ENCODE data around the gene SUN2.

Gene SUN2

GRCh38 chr22:38751422-38752346, 4.1 kb downstream of the SUN2 start:
- DNase-seq, result peak; percentile 82

DNA sequence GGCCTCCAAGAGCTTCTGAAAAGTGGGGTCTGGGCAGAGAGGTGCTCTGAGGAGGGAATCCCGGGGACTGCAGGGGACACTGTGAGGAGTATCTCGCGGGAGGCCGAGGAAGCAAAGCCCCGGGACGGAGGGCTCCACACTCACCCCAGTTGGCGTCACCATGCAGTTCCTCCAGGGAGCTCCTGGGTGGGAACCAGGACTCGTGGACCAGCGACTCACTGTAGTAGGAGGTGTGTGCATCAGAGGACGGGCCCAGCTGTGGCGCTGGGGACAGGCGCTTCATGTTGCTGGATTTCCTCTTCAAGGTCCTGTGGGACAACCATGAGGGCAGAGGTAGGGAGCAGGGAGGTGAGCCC, 4.8 kb downstream of the SUN2 start:
- DNase-seq, result no peak

DNA sequence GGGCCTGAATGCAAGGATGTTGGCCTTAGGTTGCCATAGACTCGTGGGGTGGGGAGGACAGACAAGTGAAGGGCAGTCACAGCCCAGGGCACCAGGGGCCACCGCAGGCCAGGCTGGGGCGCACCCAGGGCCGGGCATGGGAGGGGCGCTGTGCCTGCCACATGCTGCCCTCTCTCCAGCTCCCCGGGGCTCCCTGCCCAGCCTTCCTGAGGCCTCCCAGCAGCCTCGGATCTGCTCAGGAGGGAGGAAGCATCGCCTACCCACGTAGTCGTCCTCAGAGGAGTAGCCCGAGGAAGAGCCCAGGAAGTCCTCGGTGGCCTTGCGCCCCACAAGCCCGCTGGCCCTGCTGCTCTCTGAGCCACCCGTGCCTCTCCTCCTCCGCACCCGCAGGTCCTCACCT, 5.2 kb downstream of the SUN2 start:
- no peak for DNase-seq

- no peak for DNase-seq
These were observed 5.7 kb downstream of the SUN2 start for GRCh38 chr22:38750104-38750503.

DNA sequence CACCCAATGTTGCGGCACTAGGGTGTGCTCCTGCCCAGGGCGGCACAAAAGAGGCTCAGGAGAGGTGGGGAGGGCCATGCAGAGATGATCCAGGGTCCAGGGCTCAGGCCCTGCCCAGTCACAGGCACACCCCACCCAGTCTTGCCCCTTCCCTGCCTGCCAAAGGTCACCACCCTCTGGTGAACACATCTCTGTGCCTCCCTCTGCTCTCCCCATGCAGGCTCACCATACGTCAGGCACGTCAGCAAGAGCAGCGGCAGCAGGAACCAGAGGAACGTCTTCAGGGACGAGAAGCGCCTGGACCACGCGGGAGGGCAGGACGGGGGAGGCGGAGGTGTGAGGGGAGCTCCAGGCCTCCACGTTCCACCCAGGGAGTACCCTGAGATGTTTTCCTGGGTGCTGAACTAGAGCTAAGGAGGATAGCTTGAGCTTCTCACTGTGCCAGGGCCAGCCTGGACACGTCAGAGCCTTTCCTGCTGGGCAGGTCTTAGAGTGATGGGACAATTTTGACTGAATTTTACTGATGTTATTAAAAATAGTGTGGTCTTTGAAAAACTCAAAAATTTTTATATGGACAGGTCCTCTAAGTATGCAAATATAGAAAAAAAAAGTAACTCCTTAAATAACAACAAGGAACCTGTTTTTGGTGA, 7.2 kb downstream of the SUN2 start:
- no peak for DNase-seq

- DNase-seq, result no peak
These were observed 9.9 kb downstream of the SUN2 start for GRCh38 chr22:38745676-38746460.

DNA sequence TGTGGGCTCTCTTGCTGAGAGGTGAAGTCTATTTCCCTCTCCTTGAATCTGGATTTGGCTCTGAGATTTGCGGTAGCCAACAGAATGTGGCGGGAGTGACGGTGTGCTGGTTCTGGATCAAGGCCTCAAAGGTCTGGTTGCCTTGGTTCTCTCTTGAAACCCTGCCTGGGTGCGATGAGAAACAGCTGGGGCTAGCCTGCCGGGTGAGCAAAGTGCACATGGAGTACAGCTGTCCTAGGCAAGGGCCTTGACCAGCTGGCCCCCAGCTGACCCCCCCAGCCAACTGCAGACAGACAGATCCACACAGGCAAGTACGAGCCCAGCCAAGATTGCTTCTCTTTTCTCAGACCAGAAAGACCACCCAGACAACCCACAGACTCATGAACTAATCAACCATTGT, 10.8 kb downstream of the SUN2 start:
- no peak for DNase-seq

DNA sequence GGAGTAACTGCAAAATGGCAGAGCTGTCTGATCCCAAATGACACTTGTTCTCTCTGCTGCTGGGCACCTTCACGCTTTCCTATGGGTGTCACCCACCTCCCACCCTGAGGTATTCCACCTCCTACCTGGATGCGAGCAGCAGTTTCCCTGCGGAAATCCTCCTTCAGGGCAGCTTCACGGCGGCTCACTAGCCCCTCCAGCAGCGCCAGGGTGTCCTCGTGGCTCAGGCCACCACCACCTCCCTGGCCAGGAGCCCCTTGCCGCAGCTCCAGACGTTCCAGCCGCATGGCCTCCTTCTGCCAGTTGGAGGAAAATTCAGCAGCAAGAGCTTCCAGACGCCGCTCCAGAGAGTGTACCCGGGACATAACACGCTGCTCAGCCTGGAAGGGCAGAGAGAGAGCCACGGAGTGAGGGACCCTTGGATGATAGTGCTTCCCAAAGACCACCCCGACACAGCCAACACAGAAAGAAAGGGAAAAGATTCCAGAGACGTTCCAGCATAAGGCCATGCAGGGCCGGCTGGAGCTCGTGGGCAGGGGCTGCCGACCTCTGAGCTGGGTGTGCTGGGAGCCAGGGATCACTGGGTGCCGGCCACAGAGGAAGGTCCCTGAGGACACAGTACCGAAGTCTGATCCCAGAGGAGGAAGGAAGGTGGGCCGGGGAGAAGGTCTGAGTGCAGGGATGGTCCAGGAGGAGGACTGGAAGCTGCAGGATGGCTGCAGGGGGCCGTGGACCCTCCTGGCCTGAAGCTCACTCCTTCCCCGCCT, 13.4 kb downstream of the SUN2 start:
- no peak for DNase-seq

- DNase-seq, result no peak
These were observed 14.2 kb downstream of the SUN2 start for GRCh38 chr22:38741576-38741975.

- no peak for DNase-seq
These were observed 14.6 kb downstream of the SUN2 start for GRCh38 chr22:38741166-38741565.

GRCh38 chr22:38740754-38741153, 15.0 kb downstream of the SUN2 start:
- DNase-seq, result no peak

DNA sequence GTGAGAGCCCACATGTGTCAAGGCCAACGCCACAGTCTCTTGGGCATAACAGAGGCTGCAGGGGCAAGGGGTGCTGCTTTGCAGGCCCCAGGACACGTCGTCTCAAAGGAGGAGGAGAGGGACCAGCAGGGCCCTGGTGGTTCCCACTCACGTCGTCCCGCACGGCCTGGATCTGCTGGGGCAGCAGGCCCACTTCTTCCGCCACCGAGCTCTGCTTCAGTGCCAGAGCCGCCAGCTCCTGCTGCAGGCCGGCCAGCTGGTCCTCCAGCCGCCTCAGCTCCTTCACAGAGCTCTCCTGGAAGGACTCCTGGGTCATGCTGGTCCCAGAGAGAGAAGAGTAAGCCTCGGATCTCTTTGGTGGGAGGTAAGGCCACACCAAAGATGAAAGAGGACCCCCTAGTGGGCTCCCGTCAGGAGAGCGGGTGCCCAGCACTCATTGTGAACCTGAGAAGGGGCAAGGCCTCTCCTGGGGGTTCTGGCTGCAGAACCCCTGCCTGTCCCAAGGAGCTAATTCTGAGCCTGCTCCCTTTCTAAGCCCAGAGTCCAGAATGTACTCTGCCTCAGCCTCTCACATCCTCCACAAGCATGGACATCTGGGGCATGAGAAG, 15.6 kb downstream of the SUN2 start:
- no peak for DNase-seq

DNA sequence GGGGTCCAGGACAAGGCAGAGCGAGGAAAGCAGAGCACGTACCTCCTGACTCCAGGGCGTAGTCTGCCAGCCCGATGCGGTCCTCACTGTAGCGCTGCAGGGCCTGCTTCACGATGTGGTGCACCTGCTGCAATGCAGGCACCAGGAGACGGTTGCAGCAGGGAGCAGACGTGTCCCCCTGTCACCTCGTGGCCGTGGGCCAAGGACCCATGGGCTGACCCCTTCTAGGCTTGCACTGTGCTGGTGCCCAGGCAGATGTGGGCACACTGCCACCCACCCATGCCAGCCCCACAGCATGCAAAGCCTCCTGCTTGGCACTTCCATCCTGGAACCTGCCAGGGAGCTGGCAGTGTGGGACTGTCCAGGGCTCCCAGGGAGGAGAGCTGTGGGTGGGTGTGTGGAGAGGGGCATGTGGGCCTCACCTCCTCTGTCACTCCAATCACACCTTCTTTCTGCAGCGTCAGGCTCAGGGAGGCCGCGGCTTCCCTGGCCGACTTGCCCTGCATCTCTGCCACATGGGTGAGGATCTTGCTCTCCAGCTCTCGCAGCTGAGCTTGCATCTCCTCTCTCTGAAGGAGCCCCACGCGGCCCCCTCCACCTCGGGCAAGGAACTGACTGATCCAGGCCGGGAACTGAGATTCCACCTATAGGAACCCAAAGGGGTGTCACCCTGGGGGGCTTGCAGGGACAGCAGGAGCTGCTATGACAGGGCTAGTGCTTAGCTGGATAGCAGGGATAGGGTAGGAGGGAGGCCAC, 16.3 kb downstream of the SUN2 start:
- DNase-seq, result no peak

DNA sequence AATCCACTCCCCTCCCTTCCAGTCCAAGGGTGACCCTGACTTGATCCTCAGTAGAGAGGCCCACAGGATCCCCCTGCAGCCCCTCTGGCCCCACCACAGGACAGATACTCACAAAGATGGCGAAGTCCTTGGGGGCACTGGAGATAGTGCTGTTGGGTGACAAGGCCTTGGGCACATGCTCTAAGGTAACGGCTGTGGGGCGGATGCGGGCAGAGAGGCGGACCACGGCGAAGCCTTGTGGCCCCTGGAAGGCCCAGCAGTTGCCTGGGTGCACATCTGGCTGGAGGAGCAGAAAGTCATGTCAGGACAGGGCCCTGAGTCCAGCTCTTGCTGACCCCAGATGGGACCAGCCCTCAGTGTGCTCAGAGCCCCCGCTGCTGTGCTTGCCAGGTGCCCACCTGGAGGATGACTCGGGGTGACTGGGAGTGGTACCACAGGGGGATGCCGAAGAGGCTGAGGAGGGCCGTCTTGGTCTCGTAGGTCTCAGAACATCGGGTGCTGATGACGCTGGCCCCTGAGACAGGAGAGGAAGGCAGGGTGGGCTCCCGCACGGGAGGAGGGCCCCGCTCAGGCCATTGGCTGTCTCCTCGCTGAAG, 17.2 kb downstream of the SUN2 start:
- no peak for DNase-seq

DNA sequence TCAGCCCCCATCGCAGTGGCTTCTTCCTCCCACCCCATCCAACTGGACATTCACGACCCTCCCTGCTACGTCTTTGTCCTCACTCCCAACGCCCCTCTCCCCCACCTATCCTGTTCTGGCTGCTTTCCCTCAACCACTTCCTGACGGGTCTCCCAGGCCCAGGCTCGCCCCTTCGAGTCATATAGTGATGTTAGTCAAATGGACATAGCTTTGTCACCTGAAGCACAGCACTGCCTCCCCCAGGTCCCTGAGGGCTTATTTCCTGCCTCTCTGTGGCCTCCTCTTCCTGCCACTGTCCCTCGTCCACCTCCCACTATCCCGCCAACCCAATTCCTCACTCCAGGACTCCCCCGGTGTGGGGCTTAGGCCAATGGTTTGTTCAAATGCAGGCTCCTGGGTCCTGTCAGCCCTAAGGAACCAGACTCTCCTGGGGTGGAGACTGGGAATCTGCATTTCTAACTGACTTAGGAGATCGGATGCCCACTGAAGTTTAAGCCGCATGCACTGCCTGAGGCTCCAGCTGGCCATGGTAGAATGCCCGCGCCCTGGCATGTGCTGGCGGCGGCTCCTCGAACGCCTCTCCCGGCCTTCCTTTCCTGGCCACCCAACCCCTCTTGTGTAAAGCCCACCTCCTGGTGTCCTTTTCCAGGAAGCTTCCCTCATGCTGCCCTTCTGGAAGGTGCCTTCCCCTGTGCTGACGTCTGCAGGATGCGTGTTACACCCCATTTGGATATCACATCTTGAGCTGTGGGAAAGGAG, 18.3 kb downstream of the SUN2 start:
- no peak for DNase-seq

GRCh38 chr22:38736257-38736570, 19.6 kb downstream of the SUN2 start:
- DNase-seq, result no peak

DNA sequence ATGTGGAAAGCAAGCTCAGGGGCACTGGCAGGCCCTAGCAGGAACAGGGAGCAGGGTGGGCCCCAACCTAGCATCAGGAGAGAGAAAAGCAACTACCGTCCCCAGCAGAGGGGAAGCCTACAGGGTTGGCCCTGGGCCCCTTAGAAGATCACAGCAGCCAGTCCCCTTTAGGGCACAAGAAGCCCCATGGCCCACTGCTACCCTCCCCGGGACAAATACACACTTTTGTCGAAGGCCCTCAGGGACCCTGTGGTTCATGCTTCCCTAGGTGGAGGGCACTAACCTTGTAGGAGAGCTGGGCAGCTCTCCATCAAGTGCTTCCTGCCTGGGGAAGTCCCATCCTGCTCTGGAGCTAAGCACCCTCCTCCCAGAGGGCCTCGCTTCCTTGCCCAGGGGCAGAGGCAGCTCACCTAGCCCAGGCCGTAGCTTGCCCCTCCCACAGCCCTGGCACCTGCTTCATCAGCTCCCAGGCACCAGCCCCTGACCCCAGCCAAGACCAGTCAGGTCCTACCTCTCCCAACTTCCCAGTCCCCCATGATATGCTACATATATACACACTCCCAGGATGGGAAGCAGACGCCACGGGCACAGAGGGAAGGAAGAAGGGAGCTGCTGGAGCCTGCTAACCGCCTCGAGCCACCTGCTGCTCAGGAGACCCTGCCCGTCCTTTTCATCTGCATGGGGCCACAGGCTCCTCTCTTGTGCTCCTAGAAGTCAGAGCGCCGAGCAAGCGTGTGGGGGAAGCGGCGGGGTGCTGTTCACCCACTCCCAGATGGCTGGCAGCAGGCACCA, 20.1 kb downstream of the SUN2 start:
- no peak for DNase-seq

DNA sequence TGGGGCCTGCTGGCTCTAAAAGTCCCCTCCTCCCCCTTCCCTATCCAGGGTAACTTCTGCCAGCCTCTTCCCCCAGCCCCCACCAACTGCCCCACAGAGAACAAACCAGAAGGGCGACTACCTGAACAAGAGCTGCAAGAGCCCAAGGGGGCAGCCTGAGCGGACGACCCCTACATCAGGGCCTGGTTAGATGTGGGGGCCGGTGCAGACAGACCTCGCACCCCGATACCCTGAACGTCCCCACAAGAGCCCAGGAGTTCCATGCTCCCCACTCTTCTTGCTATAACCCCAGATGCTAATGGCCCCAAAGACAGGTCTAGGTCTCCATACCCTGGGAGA, 20.7 kb downstream of the SUN2 start:
- DNase-seq, result no peak

DNA sequence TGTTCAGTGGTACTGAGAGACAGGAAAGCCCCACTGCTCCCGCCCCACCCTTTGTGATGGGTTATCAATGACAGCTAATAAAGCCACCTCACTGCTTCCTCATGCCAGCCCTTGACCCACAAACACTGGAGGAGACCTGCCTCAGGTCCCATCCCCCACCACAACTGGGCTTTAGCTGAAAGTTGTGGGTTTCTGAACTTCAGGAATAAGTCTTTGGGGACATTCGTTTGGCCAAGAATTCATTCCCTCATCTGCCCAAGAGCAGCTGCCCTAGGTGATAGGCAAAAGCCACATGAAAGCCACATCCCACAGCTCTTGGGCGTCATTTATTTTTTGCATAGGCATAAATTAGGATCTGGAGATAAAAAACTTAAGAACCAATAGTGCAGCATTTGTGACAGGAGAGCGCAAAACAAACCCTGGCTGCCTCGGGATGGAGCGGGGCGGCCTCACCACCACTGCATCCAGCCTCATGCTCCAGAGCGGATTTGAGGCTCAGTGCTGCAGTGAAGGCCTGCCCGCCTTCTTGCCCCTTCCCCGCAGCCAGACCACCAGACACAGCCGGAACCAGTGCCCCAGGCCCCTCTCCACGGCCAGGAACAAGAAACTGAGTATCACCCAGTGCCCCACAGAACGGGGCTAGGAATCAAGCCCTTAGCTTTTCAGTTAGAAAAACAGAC, 21.2 kb downstream of the SUN2 start:
- DNase-seq, result no peak
